Stimulated activated effector memory CD8-positive, alpha-beta T cell treated with anti-CD3 and anti-CD28 coated beads, Interleukin-12 subunit alpha, Interleukin-12 subunit beta, amount 100 ng/mL, for 72 hours (primary cell): ENCODE results near the gene AGER.

Source experiments
- ATAC-seq: fragments of 150-1000 bp; cut with Tn5 transposase; 2 replicates; pipeline ENCODE4 v1.10.0; 2021
- DNase-seq, 2 donors: peaks; one replicate each; pipeline ENCODE4 v3.0.0; 2021 to 2022; ENCODE audit warnings: low spot score in 2 of 2
- H3K27ac Mint-ChIP-seq: one replicate; pipeline ENCODE4 v1.8.0; 2022; ENCODE audit warnings: mild to moderate bottlenecking, mixed read lengths
- H3K36me3 Mint-ChIP-seq: one replicate; pipeline ENCODE4 v1.8.0; 2022; ENCODE audit warnings: mild to moderate bottlenecking, mixed read lengths
- H3K4me1 Mint-ChIP-seq: one replicate; pipeline ENCODE4 v1.8.0; 2022; ENCODE audit warnings: mixed read lengths
- H3K4me3 Mint-ChIP-seq: one replicate; pipeline ENCODE4 v1.8.0; 2022; ENCODE audit warnings: mild to moderate bottlenecking, mixed read lengths
- H3K9me3 Mint-ChIP-seq: one replicate; pipeline ENCODE4 v1.8.0; 2022; ENCODE audit warnings: mixed read lengths

The AGER gene

DNA sequence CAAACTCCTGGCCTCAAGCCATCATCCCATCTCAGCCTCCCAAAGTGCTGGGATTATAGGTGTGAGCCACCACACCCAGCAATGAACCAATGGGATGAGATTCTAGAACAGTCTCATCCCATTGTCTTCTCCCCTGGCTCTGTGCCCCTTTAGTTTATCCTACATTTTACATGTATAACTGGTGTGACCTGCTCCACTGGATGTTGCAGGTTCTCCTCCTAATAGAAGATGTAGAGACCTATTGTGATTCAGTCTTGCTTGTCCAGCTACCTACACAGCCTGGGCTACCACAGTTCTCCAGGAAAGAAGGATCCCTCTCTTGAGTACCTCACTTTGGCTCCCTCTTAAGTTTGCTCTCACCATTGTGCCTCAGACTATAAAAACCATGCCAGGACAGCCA, 51.9 kb downstream of the AGER start:
- ATAC-seq: no peak
- H3K36me3 Mint-ChIP-seq: peaks cover 20% of the 10 kb centered on the region
- H3K27ac Mint-ChIP-seq: no peak overlapping the region
- H3K9me3 Mint-ChIP-seq: no peaks in the 10 kb centered on the region
- H3K4me3 Mint-ChIP-seq: peak overlapping the region; percentile 2
- DNase-seq: no peak
- H3K4me1 Mint-ChIP-seq: peaks cover 34% of the 10 kb centered on the region

DNA sequence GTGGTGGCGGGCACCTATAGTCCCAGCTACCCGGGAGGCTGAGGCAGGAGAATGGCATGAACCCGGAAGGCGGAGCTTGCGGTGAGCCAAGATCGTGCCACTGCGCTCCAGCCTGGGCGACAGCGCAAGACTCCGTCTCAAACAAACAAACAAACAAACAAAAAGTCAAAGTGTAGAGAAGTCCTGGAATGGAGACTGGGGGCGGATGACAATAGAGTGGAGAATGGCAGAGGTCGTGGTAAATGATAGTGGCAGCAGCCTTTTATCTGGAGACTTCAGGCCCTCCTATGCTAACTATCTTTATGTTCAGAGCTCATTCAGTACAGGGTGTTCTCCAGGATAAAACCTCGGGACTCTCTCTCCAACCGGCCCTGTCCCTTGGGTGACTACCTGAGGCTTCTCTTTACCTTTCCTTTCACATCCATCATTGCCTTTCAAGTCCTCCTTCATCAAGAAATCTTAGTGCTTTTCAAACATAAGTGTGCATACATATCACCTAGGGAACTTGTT, 52.6 kb downstream of the AGER start:
- no peak for DNase-seq
- H3K9me3 Mint-ChIP-seq: no peaks in the 10 kb centered on the region
- H3K4me3 Mint-ChIP-seq: peak overlapping the region; percentile 2
- ATAC-seq: no peak
- H3K27ac Mint-ChIP-seq: no peak overlapping the region
- H3K36me3 Mint-ChIP-seq: peaks cover 26% of the 10 kb centered on the region
- peaks cover 40% of the 10 kb centered on the region for H3K4me1 Mint-ChIP-seq
